ENCODE results near the gene LHFPL6. TPM values are rescaled to one million over a fixed set of nuclear protein-coding genes. Genes with fewer than 3 reads are reported as not detected.
"Not testable (repeated sequence)": the region's sequence is repeated elsewhere in the genome, so short reads cannot be mapped to it uniquely, and the experiment has no call there.

LHFPL6 gene
- total RNA-seq, 1 donor from 2014 or later, result 19.1 TPM

DNA sequence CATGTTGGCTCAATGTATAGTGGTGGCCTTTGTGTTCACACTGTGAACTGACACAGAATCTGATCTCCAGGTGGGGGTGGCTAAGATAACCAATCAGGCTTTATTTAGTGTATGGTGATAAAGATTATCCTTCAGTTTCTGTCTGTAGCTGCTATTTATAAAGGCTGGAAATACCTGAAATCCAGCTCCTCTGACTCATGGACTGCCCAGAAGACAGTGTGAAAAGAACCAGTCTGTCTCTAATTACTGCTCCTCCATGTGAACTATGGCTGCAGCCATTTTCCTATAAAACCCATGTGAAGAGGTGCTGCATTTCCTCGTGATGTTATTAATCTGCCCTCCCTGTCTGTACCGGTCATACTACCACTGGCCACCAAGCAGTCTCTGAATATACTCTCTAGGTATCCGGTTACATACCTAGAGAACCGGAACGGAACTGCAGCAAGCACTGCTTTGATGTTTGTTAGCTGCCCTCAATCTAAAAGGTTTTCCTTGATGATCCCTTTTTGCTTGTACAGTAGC lies 238.0 kb downstream of the LHFPL6 start:
- no peak for DNase-seq (ENCODE audit: extremely low read depth, low read depth, low spot score)

DNA sequence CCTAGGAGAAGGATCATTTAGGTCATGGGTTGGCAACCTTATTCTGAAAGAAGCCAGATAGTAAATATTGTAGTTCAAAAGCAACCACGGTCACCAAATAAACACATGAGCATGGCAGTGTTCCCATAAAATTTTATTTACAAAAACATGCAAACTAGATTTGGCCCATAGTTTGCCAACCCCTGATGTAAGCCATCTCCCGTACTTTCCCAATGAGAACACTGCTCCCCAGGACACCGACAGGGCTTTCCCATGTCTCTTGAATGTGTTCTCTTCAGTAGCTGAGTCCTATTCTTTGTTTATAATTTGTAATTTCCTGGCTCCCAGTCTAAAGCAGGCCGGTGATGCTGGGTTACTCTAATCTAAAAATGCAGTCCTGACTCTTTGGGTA lies 239.6 kb downstream of the LHFPL6 start:
- DNase-seq (ENCODE audit: extremely low read depth, low read depth, low spot score), result no peak

DNA sequence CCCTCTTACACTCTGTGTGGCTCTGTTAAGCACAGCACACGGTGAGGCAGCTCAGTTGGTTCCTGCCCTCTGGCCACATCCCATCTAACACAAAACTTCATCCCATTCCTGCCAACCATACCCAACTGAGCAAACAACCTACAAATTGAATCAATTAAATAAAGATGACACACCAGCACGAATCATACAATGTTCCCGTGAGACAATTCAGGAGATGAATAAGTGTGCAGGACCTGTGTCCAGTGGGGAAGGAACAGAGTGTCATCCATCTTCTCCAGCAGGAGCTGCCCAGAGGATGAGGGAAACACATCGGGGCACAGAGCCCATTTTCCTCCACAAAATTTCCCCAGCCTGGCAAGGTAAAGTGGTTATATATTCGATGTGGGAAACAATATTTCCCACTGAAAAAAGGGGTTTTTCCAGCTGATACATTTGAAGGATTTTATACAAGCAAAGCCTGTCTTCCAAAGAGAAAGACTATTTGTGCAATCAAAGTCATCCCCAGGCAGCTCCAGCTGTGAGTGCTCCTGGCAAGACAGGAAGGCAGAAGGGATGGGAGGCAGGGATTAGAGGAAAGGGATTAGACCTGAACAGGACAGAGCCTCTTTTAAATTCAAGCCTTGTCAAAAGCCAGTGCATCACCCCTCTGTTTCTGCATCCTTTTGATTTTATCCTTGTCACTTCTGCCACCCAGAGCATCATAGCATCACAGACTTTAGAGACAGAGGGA lies 240.2 kb downstream of the LHFPL6 start:
- no peak for DNase-seq (ENCODE audit: extremely low read depth, low read depth, low spot score)

- no peak for DNase-seq (ENCODE audit: extremely low read depth, low read depth, low spot score)
Observed at GRCh38 chr13:39353988-39354387, 249.0 kb downstream of the LHFPL6 start.

GRCh38 chr13:39350461-39350881 lies 252.5 kb downstream of the LHFPL6 start:
- DNase-seq (ENCODE audit: extremely low read depth, low read depth, low spot score), result no peak

DNA sequence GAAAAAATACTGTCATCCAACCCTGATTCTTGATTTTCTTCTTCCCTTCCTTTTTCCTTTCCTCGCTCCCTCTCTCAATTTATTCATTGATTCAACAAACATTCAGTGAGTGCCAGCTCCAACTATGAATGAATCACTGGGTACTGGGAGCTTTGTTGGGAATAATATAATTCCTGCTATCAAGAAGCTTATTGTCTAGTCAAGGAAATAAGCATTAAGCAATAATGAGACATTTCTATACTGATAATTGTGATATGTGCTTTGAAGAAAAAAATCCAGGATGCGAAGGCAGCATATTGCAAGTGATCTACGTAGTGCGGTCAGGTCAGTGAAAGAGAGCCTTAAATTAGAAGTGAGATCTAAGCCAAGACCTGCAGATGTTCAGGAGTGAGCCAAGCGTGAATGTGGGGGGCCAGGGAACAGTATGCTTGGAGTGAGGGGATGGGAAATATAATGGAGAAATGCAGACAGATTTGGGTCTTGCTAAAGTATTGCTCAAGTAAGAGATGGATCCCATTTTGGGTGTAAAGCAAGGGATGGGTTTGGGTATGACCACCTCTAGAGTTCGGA lies 253.5 kb downstream of the LHFPL6 start:
- no peak for DNase-seq (ENCODE audit: extremely low read depth, low read depth, low spot score)

GRCh38 chr13:39347926-39348901 lies 254.8 kb downstream of the LHFPL6 start:
- DNase-seq (ENCODE audit: extremely low read depth, low read depth, low spot score), result no peak

DNA sequence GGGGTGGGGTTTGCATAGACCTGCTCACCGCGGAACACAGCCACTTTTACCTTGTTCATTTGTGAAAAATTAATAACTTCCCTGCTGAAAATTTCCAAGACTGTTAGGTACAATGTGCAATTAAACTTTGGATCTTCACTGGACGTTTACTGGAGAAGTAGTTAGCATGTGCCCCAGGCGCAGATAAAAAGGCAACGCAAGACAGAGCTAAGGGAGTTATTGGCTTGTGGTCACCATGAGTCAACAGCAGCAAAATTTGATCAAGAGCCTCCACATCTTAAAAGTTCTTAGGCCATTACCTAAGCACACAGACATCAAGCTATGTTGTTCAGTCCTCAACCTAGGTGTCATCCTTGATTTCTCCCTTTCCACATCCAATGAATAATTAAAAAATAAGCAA lies 257.0 kb downstream of the LHFPL6 start:
- no peak for DNase-seq (ENCODE audit: extremely low read depth, low read depth, low spot score)

GRCh38 chr13:39341251-39341650 lies 261.7 kb downstream of the LHFPL6 start:
- no peak for DNase-seq (ENCODE audit: extremely low read depth, low read depth, low spot score)

- not testable (repeated sequence) for DNase-seq (ENCODE audit: extremely low read depth, low read depth, low spot score)
Observed at GRCh38 chr13:39338114-39338513, 264.9 kb downstream of the LHFPL6 start.

DNA sequence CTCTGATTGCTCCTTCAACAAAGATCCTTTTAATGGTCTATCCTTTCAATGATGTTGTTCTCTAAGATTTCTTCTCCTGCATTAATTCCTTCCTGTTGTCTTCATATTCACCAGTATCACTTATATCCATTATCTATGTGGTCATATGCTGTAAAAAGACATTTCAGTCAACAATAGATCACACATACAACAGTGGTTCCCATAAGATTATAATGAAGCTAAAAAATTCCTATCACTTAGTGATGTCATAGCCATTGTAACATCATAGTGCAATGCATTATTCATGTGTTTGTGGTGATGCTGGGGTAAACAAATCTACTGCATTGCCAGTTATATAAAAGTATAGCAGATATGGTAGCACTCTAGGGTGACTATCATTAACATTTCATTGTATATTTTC lies 266.1 kb downstream of the LHFPL6 start:
- DNase-seq (ENCODE audit: extremely low read depth, low read depth, low spot score), result no peak

GRCh38 chr13:39336207-39336606 lies 266.8 kb downstream of the LHFPL6 start:
- no peak for DNase-seq (ENCODE audit: extremely low read depth, low read depth, low spot score)

- DNase-seq (ENCODE audit: extremely low read depth, low read depth, low spot score), result no peak
Observed at GRCh38 chr13:39335721-39336120, 267.3 kb downstream of the LHFPL6 start.

DNA sequence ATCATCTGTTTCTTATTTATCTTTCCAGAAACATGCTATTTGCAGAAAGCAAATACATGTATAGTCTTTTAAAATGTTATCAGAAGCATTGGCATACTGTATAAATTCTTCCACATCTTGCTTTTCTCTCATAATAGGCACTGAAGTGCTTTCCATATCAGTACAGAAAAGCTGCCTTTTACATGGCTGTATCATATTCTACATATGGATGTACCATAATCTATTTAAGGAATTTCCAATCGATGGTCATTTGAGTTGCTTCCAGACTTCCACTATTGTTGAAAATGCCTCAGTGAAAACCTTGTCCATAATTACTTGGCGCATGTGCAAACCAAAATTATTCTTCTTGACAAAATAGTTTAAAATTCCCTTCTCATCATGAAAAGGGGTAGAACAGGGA lies 272.5 kb downstream of the LHFPL6 start:
- no peak for DNase-seq (ENCODE audit: extremely low read depth, low read depth, low spot score)

DNA sequence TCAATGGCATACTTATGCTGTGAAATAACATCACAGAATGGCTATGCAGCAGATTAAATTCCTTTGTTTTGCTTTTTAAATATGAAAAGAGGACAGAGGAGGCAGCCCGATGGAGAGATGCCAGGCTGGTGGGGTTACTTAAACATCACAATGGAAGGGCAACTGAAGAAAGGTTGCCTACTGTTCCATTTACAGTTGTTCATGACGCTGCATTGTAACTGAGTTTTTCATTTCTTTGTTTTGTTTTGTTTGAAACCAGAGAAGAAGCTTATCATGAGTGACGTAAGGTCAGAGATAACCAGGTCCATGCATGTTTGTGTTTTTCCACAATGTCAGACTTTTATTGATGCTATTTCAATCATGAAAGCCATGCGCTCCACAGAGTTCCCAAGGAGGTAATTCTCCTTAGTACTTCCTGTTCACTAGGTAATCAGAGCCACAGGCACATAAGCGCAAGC lies 273.8 kb downstream of the LHFPL6 start:
- no peak for DNase-seq (ENCODE audit: extremely low read depth, low read depth, low spot score)

DNA sequence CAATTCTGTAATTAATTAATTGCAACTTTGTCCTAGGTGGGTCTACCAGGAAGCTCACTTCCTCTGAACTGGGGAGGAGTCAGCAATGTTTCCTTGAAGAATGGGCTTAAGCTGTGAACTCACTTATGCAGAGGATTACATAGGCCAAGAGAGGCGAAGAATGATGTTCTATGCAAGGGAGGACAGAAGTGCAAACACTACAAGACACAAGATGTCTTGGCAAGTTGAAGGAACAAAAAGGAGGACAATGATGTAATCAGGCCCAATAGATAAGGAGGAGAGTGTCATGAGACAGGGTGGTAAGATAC lies 275.9 kb downstream of the LHFPL6 start:
- no peak for DNase-seq (ENCODE audit: extremely low read depth, low read depth, low spot score)

DNA sequence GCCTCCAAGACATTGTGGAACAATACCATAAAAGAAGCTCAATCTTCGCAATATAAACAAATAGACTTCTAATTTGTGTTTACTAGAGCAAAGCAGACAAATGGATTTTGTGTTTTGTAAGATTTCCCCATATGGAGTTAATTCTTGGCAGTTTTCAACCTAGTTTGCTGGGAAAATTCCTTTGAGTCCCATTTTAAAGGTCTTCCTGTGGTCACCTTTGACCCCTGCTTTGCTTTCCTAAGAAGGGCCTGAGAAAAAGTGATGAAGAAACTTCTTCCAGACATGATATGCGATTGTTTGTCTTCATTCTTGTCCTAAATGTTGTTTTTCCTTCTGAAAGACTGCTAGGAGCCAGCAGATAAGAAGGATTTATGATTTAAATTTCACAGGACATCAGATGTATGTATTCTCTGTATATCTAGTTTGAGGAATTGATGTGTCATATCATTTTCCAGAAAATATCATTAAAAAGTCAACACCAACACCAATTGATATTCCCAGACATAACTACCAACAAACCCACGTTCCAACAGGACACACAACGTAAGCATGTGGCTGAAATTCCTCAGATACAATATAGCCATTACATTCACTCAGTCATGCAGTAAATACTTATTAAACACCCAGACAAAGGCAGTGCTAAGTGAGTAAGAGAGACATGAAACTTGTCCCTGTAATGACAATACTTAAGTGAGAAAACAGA lies 276.4 kb downstream of the LHFPL6 start:
- DNase-seq (ENCODE audit: extremely low read depth, low read depth, low spot score), result no peak

DNA sequence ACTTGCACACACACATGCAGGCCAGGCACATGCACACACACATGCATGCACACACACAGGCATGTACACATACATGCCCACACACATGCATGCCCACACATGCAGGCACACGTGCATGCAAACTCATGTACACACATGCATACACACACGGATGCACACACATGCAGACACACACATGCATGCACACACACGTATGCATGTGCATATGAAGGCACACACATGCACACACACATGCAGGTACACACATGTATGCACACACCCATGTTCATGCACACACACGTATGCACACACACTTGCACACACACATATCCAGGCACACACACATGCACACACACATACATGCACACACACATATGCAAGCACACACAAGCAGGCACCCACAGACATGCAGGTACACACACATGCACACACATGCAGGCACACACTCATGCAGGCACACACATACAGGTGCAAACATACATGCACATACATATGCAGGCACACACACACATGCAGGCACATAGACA lies 278.1 kb downstream of the LHFPL6 start:
- DNase-seq (ENCODE audit: extremely low read depth, low read depth, low spot score), result no peak

DNA sequence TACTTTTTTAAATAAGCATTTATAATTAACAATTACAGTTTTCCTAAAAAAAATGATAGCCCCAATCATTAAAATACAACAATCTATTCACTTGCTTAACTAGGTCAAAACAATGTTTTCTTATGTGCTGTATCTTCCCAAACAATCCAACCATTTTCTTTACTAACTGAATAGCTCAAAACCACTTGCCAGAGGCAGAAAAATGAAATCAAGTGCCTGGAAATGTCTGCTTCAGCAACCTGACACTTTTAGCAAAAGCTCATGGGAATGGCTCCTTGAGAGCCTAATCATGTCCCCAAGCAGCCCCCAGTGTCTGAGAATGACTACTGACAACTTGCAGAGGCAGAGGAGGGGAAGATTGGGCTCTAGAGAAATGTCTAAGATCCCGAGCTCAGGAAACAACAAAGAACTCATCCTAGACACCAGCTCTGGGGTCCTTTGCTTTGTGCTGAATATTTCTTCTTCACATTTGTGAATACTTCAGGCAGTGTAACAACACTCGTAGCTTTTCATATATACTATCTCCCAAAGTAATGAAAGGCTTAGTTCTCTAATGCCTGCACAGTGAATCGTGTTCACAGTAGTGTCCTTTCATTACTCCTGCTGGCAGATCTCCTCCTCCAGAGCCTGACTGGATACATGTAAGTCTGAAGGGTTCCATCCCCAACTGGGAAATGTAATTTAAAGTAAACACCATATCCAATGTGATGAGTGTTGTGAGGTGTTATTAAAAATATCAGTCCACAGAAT lies 280.0 kb downstream of the LHFPL6 start:
- DNase-seq (ENCODE audit: extremely low read depth, low read depth, low spot score), result no peak

DNA sequence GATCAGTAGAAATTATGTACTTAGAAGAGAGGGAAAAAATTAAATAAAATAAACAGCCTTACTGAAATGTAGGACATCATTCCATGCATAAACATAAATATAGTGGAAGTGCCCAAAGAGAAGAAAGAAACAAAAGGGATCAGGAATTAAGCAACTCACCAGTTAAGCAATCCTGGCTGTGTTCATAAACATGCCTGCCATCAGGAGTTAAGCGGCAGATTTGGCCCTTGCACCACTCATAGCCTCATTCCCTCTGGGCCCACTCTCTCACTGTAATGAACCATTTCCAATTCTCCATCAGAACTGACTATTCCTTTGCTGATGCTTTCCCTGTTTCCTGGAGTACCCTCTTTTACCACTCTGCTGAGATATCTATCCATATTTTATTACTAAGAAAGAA lies 281.4 kb downstream of the LHFPL6 start:
- no peak for DNase-seq (ENCODE audit: extremely low read depth, low read depth, low spot score)
